PC-3 (cell line): ENCODE results near the gene TMEM117. TPM values are rescaled to one million over a fixed set of nuclear protein-coding genes. Genes with fewer than 3 reads are reported as not detected.

ENCODE experiments used
- ATAC-seq: fragments of 200-7000 bp; cut with Tn5 transposase; 2 replicates; pipeline ENCODE4 v1.9.1; 2020; ENCODE audit warnings: mild to moderate bottlenecking, moderate library complexity
- BruUV-seq: library from RNA; stranded (reverse); fragments of 400-500 nt; replicated peaks from 2 replicates; lab custom pipeline; 2021; lab: Mats Ljungman, UMichigan
- CTCF ChIA-PET: fragments of 300-600 bp; sonication (Branson Sonifier 250); formaldehyde crosslinking; loops from one replicate; lab custom pipeline; 2022; ENCODE audit warnings: antibody characterized with exemption; lab: Charles Lee
- POLR2A ChIA-PET: fragments of 300-600 bp; sonication (Branson Sonifier 250); formaldehyde crosslinking; loops from one replicate; lab custom pipeline; 2022; ENCODE audit warnings: antibody characterized with exemption; ENCODE audit not compliant: unreplicated experiment; lab: Charles Lee
- DNase-seq: peaks from one replicate; pipeline ENCODE4 v3.0.0-alpha.2; 2015
- H2AFZ ChIP-seq: fragments of 300-600 bp; sonication (generic); 2 replicates; pipeline ENCODE4 v1.6.0; 2016; ENCODE audit warnings: antibody characterized with exemption, low read length
- H3F3A ChIP-seq: fragments of 300-600 bp; sonication (generic); one replicate; pipeline ENCODE4 v1.6.0; 2017; ENCODE audit warnings: antibody characterized with exemption, low read length, control low read depth, mild to moderate bottlenecking; ENCODE audit not compliant: unreplicated experiment
- H3K27ac ChIP-seq: fragments of 300-600 bp; sonication (generic); 2 replicates; pipeline ENCODE4 v1.5.1; 2016; ENCODE audit warnings: mild to moderate bottlenecking, low read length
- H3K27me3 ChIP-seq: fragments of 300-600 bp; sonication (generic); 2 replicates; pipeline ENCODE4 v1.6.1; 2016; ENCODE audit warnings: low read length, mixed read lengths
- H3K36me3 ChIP-seq: fragments of 300-600 bp; sonication (generic); 2 replicates; pipeline ENCODE4 v1.6.1; 2016; ENCODE audit warnings: low read depth, mixed run types, low read length, mixed read lengths
- H3K4me1 ChIP-seq: fragments of 300-600 bp; sonication (generic); 2 replicates; pipeline ENCODE4 v1.5.1; 2016; ENCODE audit warnings: low read length; ENCODE audit not compliant: insufficient read depth
- H3K4me2 ChIP-seq: fragments of 300-600 bp; sonication (generic); 2 replicates; pipeline ENCODE4 v1.6.0; 2016; ENCODE audit warnings: low read length
- H3K4me3 ChIP-seq: fragments of 300-600 bp; sonication (generic); 2 replicates; pipeline ENCODE4 v1.5.1; 2016; ENCODE audit warnings: mild to moderate bottlenecking, low read length, mixed read lengths
- H3K79me2 ChIP-seq: fragments of 300-600 bp; sonication (generic); 2 replicates; pipeline ENCODE4 v1.6.1; 2017; ENCODE audit warnings: low read length, mixed read lengths
- H3K9ac ChIP-seq: fragments of 300-600 bp; sonication (generic); 2 replicates; pipeline ENCODE4 v1.6.0; 2016; ENCODE audit warnings: mild to moderate bottlenecking, low read length
- H3K9me2 ChIP-seq: fragments of 300-600 bp; sonication (generic); replicated peaks from 2 replicates; pipeline ENCODE4 v1.6.1; 2016; ENCODE audit warnings: mixed run types, low read length, mixed read lengths
- H3K9me3 ChIP-seq: fragments of 300-600 bp; sonication (generic); 2 replicates; pipeline ENCODE4 v1.6.1; 2016; ENCODE audit warnings: low read length, mixed read lengths
- H4K20me1 ChIP-seq: fragments of 300-600 bp; sonication (generic); 2 replicates; pipeline ENCODE4 v1.6.1; 2016; ENCODE audit warnings: low read length, mixed read lengths
- CTCF ChIP-seq: fragments of 300-600 bp; sonication (generic); conservative IDR thresholded peaks from 2 replicates; pipeline ENCODE4 v1.5.1; 2017; ENCODE audit warnings: antibody characterized with exemption, low read depth, mild to moderate bottlenecking, low read length
- EZH2 ChIP-seq: fragments of 300-600 bp; sonication (generic); IDR thresholded peaks from one replicate; pipeline ENCODE4 v1.6.1; 2017; ENCODE audit warnings: antibody characterized with exemption, mild to moderate bottlenecking, low read length; ENCODE audit not compliant: unreplicated experiment
- EZH2phosphoT487 ChIP-seq: fragments of 300-600 bp; sonication (generic); IDR thresholded peaks from 2 replicates; pipeline ENCODE4 v1.6.1; 2018; ENCODE audit warnings: mild to moderate bottlenecking, antibody characterized with exemption, low read length, borderline replicate concordance
- intact Hi-C: fragments of 100-400 bp; cut with micrococcal nuclease; formaldehyde crosslinking; loops from 2 replicates; pipeline ENCODE4 v1.9.0; 2023
- total RNA-seq: library from RNA; depleted of rRNA; stranded (reverse); fragments of >200 nt; gene quantifications from 2 replicates; pipeline ENCODE4 v1.2.3, GENCODE V29; 2014

The TMEM117 gene
- total RNA-seq, 1 experiment from 2014 or later, result 9.0 TPM

- no peak for DNase-seq
- no peak overlapping the region for H3K4me2 ChIP-seq
- CTCF ChIA-PET, result no interaction called here
- H3K9me2 ChIP-seq, result no peaks in the 10 kb centered on the region
- no peaks in the 10 kb centered on the region for H3K27me3 ChIP-seq
- POLR2A ChIA-PET, result no interaction called here
- no peaks in the 10 kb centered on the region for H4K20me1 ChIP-seq
- H3K79me2 ChIP-seq, result no peaks in the 10 kb centered on the region
- no peaks in the 10 kb centered on the region for H3K9me3 ChIP-seq
- intact Hi-C loops, result no loop called here
- BruUV-seq, result no TSS peak
- ATAC-seq, result no peak
- no peaks in the 10 kb centered on the region for H3F3A ChIP-seq
- no peak overlapping the region for H3K27ac ChIP-seq
- no peak overlapping the region for H2AFZ ChIP-seq
- H3K4me1 ChIP-seq, result no peaks in the 10 kb centered on the region
- TF ChIP-seq CTCF, result no peak
- no peak for TF ChIP-seq EZH2
- TF ChIP-seq EZH2phosphoT487, result no peak
- no peak overlapping the region for H3K9ac ChIP-seq
- H3K36me3 ChIP-seq, result no peaks in the 10 kb centered on the region
- H3K4me3 ChIP-seq, result no peak overlapping the region
Observed at GRCh38 chr12:44296624-44297197, 460.8 kb downstream of the TMEM117 start.

GRCh38 chr12:44299524-44299923, 463.6 kb downstream of the TMEM117 start:
- intact Hi-C loops, result no loop called here
- DNase-seq, result no peak

More at GRCh38 chr12:44299524-44299923, 463.6 kb downstream of the TMEM117 start:
- H3K79me2 ChIP-seq, result no peaks in the 10 kb centered on the region
- H3K27ac ChIP-seq, result no peak overlapping the region
- H3K9ac ChIP-seq, result no peak overlapping the region
- no peaks in the 10 kb centered on the region for H3K4me1 ChIP-seq
- ATAC-seq, result no peak
- H3F3A ChIP-seq, result no peaks in the 10 kb centered on the region
- no peaks in the 10 kb centered on the region for H4K20me1 ChIP-seq
- ChIA-PET POLR2A (no interaction called here), CTCF (no interaction called here)
- no peaks in the 10 kb centered on the region for H3K27me3 ChIP-seq
- BruUV-seq, result no TSS peak
- no peak overlapping the region for H3K4me3 ChIP-seq
- no peaks in the 10 kb centered on the region for H3K9me3 ChIP-seq
- H3K9me2 ChIP-seq, result no peaks in the 10 kb centered on the region
- TF ChIP-seq EZH2phosphoT487 (no peak), EZH2 (no peak), CTCF (no peak)
- no peak overlapping the region for H3K4me2 ChIP-seq
- H3K36me3 ChIP-seq, result no peaks in the 10 kb centered on the region
- no peak overlapping the region for H2AFZ ChIP-seq
